KMS-11 (cell line): Measurements from ENCODE around the gene RPH3AL.
"Not testable (repeated sequence)": the region's sequence is repeated elsewhere in the genome, so short reads cannot be mapped to it uniquely, and the experiment has no call there.

Experiments
- H2AFZ ChIP-seq: fragments of 200-600 bp; sonication (generic); 2 replicates; pipeline ENCODE4 v1.6.1; 2016; ENCODE audit warnings: antibody characterized with exemption, mixed run types, low read depth
- H3K27ac ChIP-seq: fragments of 200-600 bp; sonication (generic); 2 replicates; pipeline ENCODE4 v1.6.1; 2016; ENCODE audit warnings: mild to moderate bottlenecking, mixed run types
- H3K27me3 ChIP-seq: fragments of 200-600 bp; sonication (generic); 2 replicates; pipeline ENCODE4 v1.6.1; 2017; ENCODE audit warnings: mild to moderate bottlenecking, low read depth, mixed run types, moderate library complexity; ENCODE audit not compliant: insufficient read depth
- H3K36me3 ChIP-seq: fragments of 200-600 bp; sonication (generic); 2 replicates; pipeline ENCODE4 v1.6.1; 2017; ENCODE audit warnings: mild to moderate bottlenecking, mixed run types; ENCODE audit not compliant: insufficient read depth
- H3K4me1 ChIP-seq: fragments of 200-600 bp; sonication (generic); 2 replicates; pipeline ENCODE4 v1.6.1; 2016; ENCODE audit warnings: mild to moderate bottlenecking, low read depth, mixed run types; ENCODE audit not compliant: poor library complexity, severe bottlenecking
- H3K4me2 ChIP-seq: fragments of 200-600 bp; sonication (generic); 2 replicates; pipeline ENCODE4 v1.7.0; 2016; ENCODE audit warnings: mild to moderate bottlenecking, mixed run types
- H3K4me3 ChIP-seq: fragments of 200-600 bp; sonication (generic); IDR thresholded peaks from 2 replicates; pipeline ENCODE4 v1.6.1; 2017; ENCODE audit warnings: low read depth, low read length, mixed read lengths; ENCODE audit not compliant: insufficient read depth
- H3K79me2 ChIP-seq: fragments of 200-600 bp; sonication (generic); 2 replicates; pipeline ENCODE4 v1.6.1; 2016; ENCODE audit warnings: low read depth, mixed run types; ENCODE audit not compliant: insufficient read depth
- H3K9ac ChIP-seq: fragments of 200-600 bp; sonication (generic); 2 replicates; pipeline ENCODE4 v1.6.1; 2016; ENCODE audit warnings: mild to moderate bottlenecking, mixed run types
- H4K20me1 ChIP-seq: fragments of 200-600 bp; sonication (generic); 2 replicates; pipeline ENCODE4 v1.6.1; 2016; ENCODE audit warnings: mild to moderate bottlenecking, mixed run types; ENCODE audit not compliant: insufficient read depth
- CTCF ChIP-seq: fragments of 200-600 bp; sonication (generic); conservative IDR thresholded peaks from 2 replicates; pipeline ENCODE4 v1.6.1; 2017; ENCODE audit warnings: low read depth, mild to moderate bottlenecking, antibody characterized with exemption, low read length, moderate library complexity, mixed read lengths

The RPH3AL gene

DNA sequence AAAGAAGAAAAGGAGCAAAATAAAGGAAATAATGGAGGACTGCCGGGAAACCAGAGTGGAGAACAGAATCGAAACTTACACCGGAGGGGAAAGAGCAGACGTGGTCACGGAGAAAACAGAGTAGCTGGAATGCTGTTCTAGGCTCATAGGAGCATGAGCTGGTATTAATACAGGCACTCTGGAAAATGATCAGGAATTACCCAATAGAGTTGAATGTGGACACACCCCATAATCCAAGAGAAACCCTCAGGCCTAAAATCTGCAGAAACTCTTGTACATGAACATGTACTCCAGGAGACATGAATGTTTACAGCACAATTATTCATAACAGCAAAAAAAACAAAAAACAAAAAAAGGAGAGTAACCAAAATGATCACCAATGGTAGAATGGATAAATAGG lies 77.7 kb downstream of the RPH3AL start:
- no peak overlapping the region for H3K27ac ChIP-seq
- H3K4me2 ChIP-seq: no peak overlapping the region
- H3K79me2 ChIP-seq: no peaks in the 10 kb centered on the region
- H4K20me1 ChIP-seq: no peaks in the 10 kb centered on the region
- no peak overlapping the region for H3K9ac ChIP-seq
- TF ChIP-seq CTCF: no peak
- no peaks in the 10 kb centered on the region for H3K4me1 ChIP-seq
- H3K27me3 ChIP-seq: no peaks in the 10 kb centered on the region
- no peak overlapping the region for H2AFZ ChIP-seq
- no peak overlapping the region for H3K4me3 ChIP-seq
- no peaks in the 10 kb centered on the region for H3K36me3 ChIP-seq

DNA sequence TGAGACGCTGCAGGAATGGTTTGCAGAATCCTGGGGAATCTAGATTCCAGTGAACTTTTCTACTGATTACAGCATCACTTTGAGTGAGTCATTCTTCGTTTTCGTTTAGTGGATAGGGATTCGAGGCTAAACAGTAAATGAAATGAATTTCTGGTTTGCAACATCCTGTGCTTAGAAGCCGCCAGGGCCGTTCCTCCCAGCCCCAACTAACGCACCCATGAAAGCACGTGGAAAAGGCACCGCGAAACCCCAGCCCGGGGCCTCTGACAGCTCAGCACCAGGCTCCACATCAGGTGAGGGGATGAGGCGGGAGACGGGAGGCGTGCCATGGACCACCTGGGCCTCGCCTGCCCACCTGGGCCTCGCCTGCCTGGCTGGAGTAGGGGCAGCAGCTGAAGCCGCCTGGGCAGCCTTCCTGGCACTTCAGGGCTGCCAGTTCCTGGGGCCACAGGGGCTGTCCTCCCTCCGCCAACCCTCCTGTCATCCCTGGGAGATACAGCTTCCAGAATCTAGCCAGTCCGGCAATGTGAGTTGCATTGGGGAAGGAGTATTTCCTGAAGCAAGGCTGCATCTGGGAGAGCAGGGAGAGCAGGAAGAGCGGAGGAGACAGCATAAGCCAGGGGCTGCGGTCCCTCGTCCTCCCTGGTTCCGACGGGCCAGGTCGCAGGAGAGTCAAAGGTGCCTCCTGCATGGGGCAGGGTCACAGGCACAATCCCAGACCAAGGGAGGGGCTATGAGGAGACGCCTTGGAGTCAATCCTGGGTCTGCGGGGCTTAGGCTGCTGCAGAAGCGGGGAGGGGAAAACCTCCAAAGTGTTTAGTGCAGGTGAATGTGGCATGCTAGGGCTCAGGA lies 78.4 kb downstream of the RPH3AL start:
- no peaks in the 10 kb centered on the region for H3K27me3 ChIP-seq
- H3K36me3 ChIP-seq: no peaks in the 10 kb centered on the region
- H3K79me2 ChIP-seq: no peaks in the 10 kb centered on the region
- no peak overlapping the region for H3K27ac ChIP-seq
- TF ChIP-seq CTCF: no peak
- no peak overlapping the region for H3K9ac ChIP-seq
- H2AFZ ChIP-seq: no peak overlapping the region
- H3K4me3 ChIP-seq: no peak overlapping the region
- no peaks in the 10 kb centered on the region for H3K4me1 ChIP-seq
- H4K20me1 ChIP-seq: no peaks in the 10 kb centered on the region
- no peak overlapping the region for H3K4me2 ChIP-seq

DNA sequence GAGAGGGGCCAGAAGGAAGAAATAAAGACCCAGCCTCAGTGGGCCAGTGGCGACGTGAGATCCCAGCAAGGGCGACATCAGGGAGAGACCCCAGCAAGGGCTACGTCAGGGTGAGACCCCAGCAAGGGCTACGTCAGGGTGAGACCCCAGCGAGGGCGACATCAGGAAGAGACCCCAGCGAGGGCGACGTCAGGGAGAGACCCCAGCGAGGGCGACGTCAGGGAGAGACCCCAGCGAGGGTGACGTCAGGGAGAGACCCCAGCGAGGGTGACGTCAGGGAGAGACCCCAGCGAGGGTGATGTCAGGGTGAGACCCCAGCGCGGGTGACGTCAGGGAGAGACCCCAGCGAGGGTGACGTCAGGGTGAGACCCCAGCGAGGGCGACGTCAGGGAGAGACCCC lies 79.8 kb downstream of the RPH3AL start:
- not testable (repeated sequence) for H3K4me3 ChIP-seq, H3K27ac ChIP-seq, H4K20me1 ChIP-seq, H3K4me1 ChIP-seq, H3K4me2 ChIP-seq, H3K27me3 ChIP-seq, H3K36me3 ChIP-seq, H3K9ac ChIP-seq, H3K79me2 ChIP-seq, H2AFZ ChIP-seq

- not testable (repeated sequence) for H3K4me3 ChIP-seq, H3K27me3 ChIP-seq, H2AFZ ChIP-seq, H3K79me2 ChIP-seq, H3K27ac ChIP-seq, H4K20me1 ChIP-seq, H3K9ac ChIP-seq, H3K36me3 ChIP-seq, H3K4me2 ChIP-seq, H3K4me1 ChIP-seq
Measured at GRCh38 chr17:271928-272623, 80.5 kb downstream of the RPH3AL start.

DNA sequence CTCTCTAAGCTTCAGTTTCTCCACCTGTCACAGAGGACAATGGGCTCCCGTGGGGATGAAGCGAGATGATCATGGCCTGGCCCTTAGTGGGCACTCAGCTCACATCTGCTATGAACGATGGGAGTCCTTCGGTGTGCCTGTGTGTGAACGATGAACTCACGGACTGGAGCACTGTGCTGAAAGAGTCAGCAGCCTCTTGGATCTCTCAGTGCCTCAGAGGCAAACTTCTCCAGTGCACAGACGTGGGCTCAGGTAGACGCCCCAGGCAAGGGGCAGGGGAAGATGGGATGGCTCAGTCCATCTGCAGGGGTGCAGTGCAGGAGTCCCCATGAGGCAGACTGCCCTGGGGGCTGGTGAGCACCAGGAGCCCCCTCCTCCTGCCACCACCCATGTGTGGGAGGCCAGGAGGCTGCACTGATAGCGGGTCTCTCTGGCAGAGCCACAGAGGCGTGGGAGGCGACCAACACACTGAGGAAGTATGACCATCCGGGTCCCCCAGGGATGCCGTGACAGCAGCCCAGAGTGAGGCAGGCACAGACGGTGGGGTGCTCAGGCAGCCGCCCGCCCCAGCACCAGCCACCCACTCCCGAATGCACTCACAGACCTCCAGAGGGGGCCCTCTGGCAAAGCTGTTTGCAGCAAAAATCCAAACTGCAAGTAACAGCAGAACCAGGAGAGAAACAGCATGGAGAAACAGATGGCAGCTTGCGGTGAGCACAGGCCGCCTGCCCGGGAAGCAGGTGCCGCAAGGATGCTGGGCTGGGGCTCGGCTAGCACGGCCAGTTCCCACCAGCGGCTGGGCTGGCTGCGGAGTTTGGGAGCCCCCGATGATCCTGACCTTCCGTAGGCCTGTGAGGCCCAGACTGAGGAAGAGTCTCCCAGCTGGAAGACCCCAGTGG lies 82.7 kb downstream of the RPH3AL start:
- no peaks in the 10 kb centered on the region for H4K20me1 ChIP-seq
- H3K79me2 ChIP-seq: no peaks in the 10 kb centered on the region
- no peak overlapping the region for H2AFZ ChIP-seq
- H3K9ac ChIP-seq: no peak overlapping the region
- no peaks in the 10 kb centered on the region for H3K4me1 ChIP-seq
- no peak for TF ChIP-seq CTCF
- H3K4me3 ChIP-seq: no peak overlapping the region
- no peak overlapping the region for H3K27ac ChIP-seq
- H3K27me3 ChIP-seq: no peaks in the 10 kb centered on the region
- H3K4me2 ChIP-seq: no peak overlapping the region
- no peaks in the 10 kb centered on the region for H3K36me3 ChIP-seq
